Fibroblast of lung (primary cell): ENCODE results near the gene PRSS21.

Experiments used
- CTCF ChIP-seq, 2 donors: IDR thresholded peaks in 1 of 2; conservative IDR thresholded peaks in 1 of 2; 1 replicate in 1 of 2; 2 replicates in 1 of 2; pipeline ENCODE4 v1.5.1; 2011 to 2012; ENCODE audit warnings: low read length in 2 of 2, control low read depth in 1 of 2, inconsistent platforms in 1 of 2, low read depth in 1 of 2, mild to moderate bottlenecking in 1 of 2
- EZH2 ChIP-seq: IDR thresholded peaks from 2 replicates; pipeline ENCODE4 v1.5.1; 2012; ENCODE audit warnings: low read length, control low read depth, mild to moderate bottlenecking; ENCODE audit errors: missing control alignments

- TF ChIP-seq CTCF (conservative IDR thresholded peaks at IDR 0.05 in 1 of 2, IDR thresholded peaks at IDR 0.05 in 1 of 2; ENCODE audit: low read depth in 1 of 2, low read length in 2 of 2) (no peak), EZH2 (no peak)
Observed at GRCh38 chr16:2792940-2793339, 24.1 kb upstream of the PRSS21 start.
